Right kidney (tissue), 1 donor: ENCODE measurements around the gene NT5DC3.

ENCODE experiments used
- DNase-seq: peaks from one replicate; pipeline ENCODE4 v3.0.0-alpha.2; 2016

NT5DC3 gene

GRCh38 chr12:103808239-103808880, 32.7 kb downstream of the NT5DC3 start:
- DNase-seq: no peak

GRCh38 chr12:103807561-103808238, 33.3 kb downstream of the NT5DC3 start:
- no peak for DNase-seq

GRCh38 chr12:103806803-103807202, 34.2 kb downstream of the NT5DC3 start:
- DNase-seq: no peak

GRCh38 chr12:103805655-103806360, 35.2 kb downstream of the NT5DC3 start:
- DNase-seq: no peak

- DNase-seq: no peak
These were observed 37.2 kb downstream of the NT5DC3 start for GRCh38 chr12:103803847-103804246.

- DNase-seq: no peak
These were observed 38.5 kb downstream of the NT5DC3 start for GRCh38 chr12:103802586-103802886.

GRCh38 chr12:103801709-103802585, 39.1 kb downstream of the NT5DC3 start:
- DNase-seq: no peak

- DNase-seq: no peak
These were observed 40.9 kb downstream of the NT5DC3 start for GRCh38 chr12:103799857-103800771.

GRCh38 chr12:103799504-103799856, 41.6 kb downstream of the NT5DC3 start:
- DNase-seq: no peak

- no peak for DNase-seq
These were observed 42.4 kb downstream of the NT5DC3 start for GRCh38 chr12:103798586-103798985.

GRCh38 chr12:103794309-103795213, 46.5 kb downstream of the NT5DC3 start:
- no peak for DNase-seq

GRCh38 chr12:103793512-103794045, 47.5 kb downstream of the NT5DC3 start:
- DNase-seq: no peak

GRCh38 chr12:103793046-103793445, 48.0 kb downstream of the NT5DC3 start:
- no peak for DNase-seq

- no peak for DNase-seq
These were observed 49.6 kb downstream of the NT5DC3 start for GRCh38 chr12:103791350-103791920.

- DNase-seq: no peak
These were observed 54.8 kb downstream of the NT5DC3 start for GRCh38 chr12:103786201-103786600.

GRCh38 chr12:103785243-103786031, 55.6 kb downstream of the NT5DC3 start:
- no peak for DNase-seq

- DNase-seq: no peak
These were observed 57.0 kb downstream of the NT5DC3 start for GRCh38 chr12:103783744-103784664.

- no peak for DNase-seq
These were observed 58.6 kb downstream of the NT5DC3 start for GRCh38 chr12:103782399-103782798.
